PC-9 (cell line): ENCODE data around the gene LRP1B. TPM values are rescaled to one million over a fixed set of nuclear protein-coding genes. Genes with fewer than 3 reads are reported as not detected.

Experiments
- BruUV-seq: library from RNA; stranded (reverse); fragments of 400-500 nt; replicated peaks from 2 replicates; lab custom pipeline; 2021; lab: Mats Ljungman, UMichigan
- CTCF ChIA-PET: fragments of 300-600 bp; sonication (Branson Sonifier 250); formaldehyde crosslinking; loops from one replicate; lab custom pipeline; 2022; ENCODE audit warnings: antibody characterized with exemption; lab: Charles Lee
- POLR2A ChIA-PET: fragments of 300-600 bp; sonication (Branson Sonifier 250); formaldehyde crosslinking; loops from one replicate; lab custom pipeline; 2022; ENCODE audit warnings: antibody characterized with exemption; ENCODE audit not compliant: unreplicated experiment; lab: Charles Lee
- DNase-seq, 2 experiments: peaks; one replicate each; pipeline versions ENCODE4 v3.0.0 to v3.0.0-alpha.2; 2015 to 2022; ENCODE audit warnings: mixed read lengths in 1 of 2
- H2AFZ ChIP-seq: fragments of 200-600 bp; sonication (generic); 2 replicates; pipeline ENCODE4 v1.8.1; 2017; ENCODE audit warnings: antibody characterized with exemption
- H3F3A ChIP-seq: fragments of 200-600 bp; sonication (generic); 2 replicates; pipeline ENCODE4 v1.8.1; 2017; ENCODE audit warnings: antibody characterized with exemption, mild to moderate bottlenecking, low read depth; ENCODE audit not compliant: insufficient read depth
- H3K27ac ChIP-seq: fragments of 200-600 bp; sonication (generic); 2 replicates; pipeline ENCODE4 v1.6.1; 2016; ENCODE audit warnings: mixed run types
- H3K27me3 ChIP-seq: fragments of 200-600 bp; sonication (generic); 2 replicates; pipeline ENCODE4 v1.6.1; 2016; ENCODE audit warnings: low read depth, mixed run types; ENCODE audit not compliant: insufficient read depth
- H3K36me3 ChIP-seq: fragments of 200-600 bp; sonication (generic); 2 replicates; pipeline ENCODE4 v1.6.1; 2016; ENCODE audit warnings: low read depth, mixed run types
- H3K4me1 ChIP-seq: fragments of 200-600 bp; sonication (generic); replicated peaks from 2 replicates; pipeline ENCODE4 v1.6.1; 2016; ENCODE audit warnings: mixed run types; ENCODE audit not compliant: insufficient read depth
- H3K4me2 ChIP-seq: fragments of 200-600 bp; sonication (generic); 2 replicates; pipeline ENCODE4 v1.6.1; 2017; ENCODE audit warnings: mixed run types
- H3K4me3 ChIP-seq: fragments of 200-600 bp; sonication (generic); 2 replicates; pipeline ENCODE4 v1.6.1; 2016; ENCODE audit warnings: mixed run types
- H3K79me2 ChIP-seq: fragments of 200-600 bp; sonication (generic); 2 replicates; pipeline ENCODE4 v1.6.1; 2017; ENCODE audit warnings: low read depth, mixed run types
- H3K9me2 ChIP-seq: fragments of 200-600 bp; sonication (generic); 2 replicates; pipeline ENCODE4 v1.8.1; 2017; ENCODE audit warnings: mild to moderate bottlenecking; ENCODE audit not compliant: insufficient read depth
- H3K9me3 ChIP-seq: fragments of 200-600 bp; sonication (generic); 2 replicates; pipeline ENCODE4 v1.8.1; 2016; ENCODE audit warnings: low read depth; ENCODE audit not compliant: insufficient read depth
- H4K20me1 ChIP-seq: fragments of 200-600 bp; sonication (generic); 2 replicates; pipeline ENCODE4 v1.8.1; 2017; ENCODE audit not compliant: insufficient read depth
- EZH2 ChIP-seq: fragments of 200-600 bp; sonication (generic); IDR thresholded peaks from 2 replicates; pipeline ENCODE4 v1.8.0; 2017; ENCODE audit warnings: antibody characterized with exemption, low read depth
- intact Hi-C: fragments of 100-400 bp; cut with micrococcal nuclease; formaldehyde crosslinking; loops from one replicate; pipeline ENCODE4 v1.10.0; 2022; ENCODE audit not compliant: unreplicated experiment
- total RNA-seq: library from RNA; stranded (reverse); gene quantifications from 2 replicates; pipeline ENCODE4 v1.2.3, GENCODE V29; 2021
- TF ChIP-seq, protein P1 (sequence below): fragments of 200-600 bp; sonication (generic); conservative IDR thresholded peaks from 2 replicates; pipeline ENCODE4 v1.6.1; 2017; ENCODE audit warnings: mixed run types, antibody characterized with exemption, mild to moderate bottlenecking, moderate library complexity

LRP1B gene
- total RNA-seq, 1 experiment from 2014 or later, result 1.7 TPM

DNA sequence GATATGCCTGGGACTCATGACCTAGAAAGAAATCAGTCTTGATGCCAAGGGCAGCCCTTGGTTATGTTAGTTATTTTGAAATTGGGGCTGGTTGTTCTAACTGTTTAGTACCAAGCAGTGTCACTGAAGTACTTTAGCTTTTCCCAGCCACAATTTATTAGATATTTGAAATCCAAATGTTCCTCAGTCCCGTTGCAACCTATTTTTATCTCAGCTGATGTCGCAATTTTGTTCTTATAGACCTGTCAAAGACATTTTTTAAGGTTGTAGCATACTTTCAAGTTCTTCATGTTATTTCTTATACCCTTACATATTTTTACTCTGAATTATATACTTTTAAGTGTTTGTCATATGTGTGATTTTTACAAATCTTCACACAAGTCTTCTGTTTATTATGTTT is 100.1 kb downstream of the LRP1B start:
- no peak overlapping the region for H3K4me2 ChIP-seq
- ChIA-PET CTCF (no interaction called here), POLR2A (no interaction called here)
- no peak for TF ChIP-seq EZH2
- TF ChIP-seq, protein P1, sequence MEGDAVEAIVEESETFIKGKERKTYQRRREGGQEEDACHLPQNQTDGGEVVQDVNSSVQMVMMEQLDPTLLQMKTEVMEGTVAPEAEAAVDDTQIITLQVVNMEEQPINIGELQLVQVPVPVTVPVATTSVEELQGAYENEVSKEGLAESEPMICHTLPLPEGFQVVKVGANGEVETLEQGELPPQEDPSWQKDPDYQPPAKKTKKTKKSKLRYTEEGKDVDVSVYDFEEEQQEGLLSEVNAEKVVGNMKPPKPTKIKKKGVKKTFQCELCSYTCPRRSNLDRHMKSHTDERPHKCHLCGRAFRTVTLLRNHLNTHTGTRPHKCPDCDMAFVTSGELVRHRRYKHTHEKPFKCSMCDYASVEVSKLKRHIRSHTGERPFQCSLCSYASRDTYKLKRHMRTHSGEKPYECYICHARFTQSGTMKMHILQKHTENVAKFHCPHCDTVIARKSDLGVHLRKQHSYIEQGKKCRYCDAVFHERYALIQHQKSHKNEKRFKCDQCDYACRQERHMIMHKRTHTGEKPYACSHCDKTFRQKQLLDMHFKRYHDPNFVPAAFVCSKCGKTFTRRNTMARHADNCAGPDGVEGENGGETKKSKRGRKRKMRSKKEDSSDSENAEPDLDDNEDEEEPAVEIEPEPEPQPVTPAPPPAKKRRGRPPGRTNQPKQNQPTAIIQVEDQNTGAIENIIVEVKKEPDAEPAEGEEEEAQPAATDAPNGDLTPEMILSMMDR, result no peak
- no peaks in the 10 kb centered on the region for H3K9me3 ChIP-seq
- no peaks in the 10 kb centered on the region for H3K9me2 ChIP-seq
- H2AFZ ChIP-seq, result no peak overlapping the region
- DNase-seq, result no peak
- intact Hi-C loops, result no loop called here
- H3F3A ChIP-seq, result no peaks in the 10 kb centered on the region
- no peaks in the 10 kb centered on the region for H3K36me3 ChIP-seq
- H3K4me1 ChIP-seq, result no peaks in the 10 kb centered on the region
- BruUV-seq, result no TSS peak
- no peaks in the 10 kb centered on the region for H4K20me1 ChIP-seq
- no peaks in the 10 kb centered on the region for H3K79me2 ChIP-seq
- H3K27ac ChIP-seq, result no peak overlapping the region
- no peak overlapping the region for H3K4me3 ChIP-seq
- no peaks in the 10 kb centered on the region for H3K27me3 ChIP-seq

DNA sequence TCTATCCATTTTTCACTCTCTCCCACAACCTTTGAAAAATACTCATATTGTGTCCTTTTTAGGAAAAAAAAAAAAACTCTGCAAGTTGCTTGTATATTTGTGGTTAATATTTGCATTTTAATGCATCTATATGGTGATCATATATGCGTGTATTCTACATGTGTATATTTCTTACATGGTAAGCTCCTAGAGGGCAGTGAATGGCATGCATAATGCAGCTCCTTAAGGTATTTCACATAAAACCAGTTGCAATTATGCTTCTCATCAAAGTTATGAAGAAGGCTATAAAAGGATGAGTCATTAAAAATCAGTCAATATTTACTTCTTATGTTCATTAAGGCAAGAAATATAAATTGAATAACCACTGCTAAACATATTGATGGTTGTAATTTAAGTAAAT is 100.8 kb downstream of the LRP1B start:
- CTCF ChIA-PET, result no interaction called here
- BruUV-seq, result no TSS peak

DNA sequence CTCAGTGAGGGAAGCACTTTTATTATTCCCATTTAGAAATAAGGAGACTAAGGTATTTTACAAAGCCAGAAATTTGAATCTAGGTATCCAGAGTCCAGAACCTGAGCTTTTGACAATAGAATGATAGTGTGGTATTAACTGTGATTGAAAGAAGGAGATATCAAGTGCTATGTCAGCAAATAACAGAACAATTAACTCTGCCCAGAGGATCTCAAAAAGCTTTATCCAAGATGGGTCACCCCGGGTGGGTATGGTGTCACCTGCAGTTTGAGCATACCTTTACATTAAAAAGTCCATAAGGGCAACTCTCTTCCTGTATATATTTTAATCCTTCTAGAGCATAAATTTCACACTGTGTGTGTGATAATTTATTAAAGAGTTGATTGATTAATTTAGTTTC is 105.4 kb downstream of the LRP1B start:
- no TSS peak for BruUV-seq
- Histone ChIP-seq H3K9me3 (no peaks in the 10 kb centered on the region), H3K27ac (no peak overlapping the region), H3K79me2 (no peaks in the 10 kb centered on the region), H3F3A (no peaks in the 10 kb centered on the region), H3K27me3 (no peaks in the 10 kb centered on the region), H3K4me3 (no peak overlapping the region), H3K9me2 (no peaks in the 10 kb centered on the region), H3K4me2 (no peak overlapping the region), H3K4me1 (no peaks in the 10 kb centered on the region), H4K20me1 (no peaks in the 10 kb centered on the region), H3K36me3 (no peaks in the 10 kb centered on the region), H2AFZ (no peak overlapping the region)
- intact Hi-C loops, result no loop called here
- no peak for DNase-seq
- CTCF ChIA-PET, result no interaction called here
- TF ChIP-seq EZH2, result no peak
- TF ChIP-seq, protein P1, result no peak
- POLR2A ChIA-PET, result interaction anchor here (0.6 kb wide), 1 partner anchor 408 kb away, joined by 3 read pairs; no protein-coding TSS in a partner anchor

More for the DNA sequence above, 100.8 kb downstream of the LRP1B start:
- no peaks in the 10 kb centered on the region for H3K27me3 ChIP-seq
- TF ChIP-seq, protein P1, result no peak
- TF ChIP-seq EZH2, result no peak
- H2AFZ ChIP-seq, result no peak overlapping the region
- DNase-seq, result no peak
- no peak overlapping the region for H3K27ac ChIP-seq
- H4K20me1 ChIP-seq, result no peaks in the 10 kb centered on the region
- intact Hi-C loops, result no loop called here
- no peak overlapping the region for H3K4me2 ChIP-seq
- no peak overlapping the region for H3K4me3 ChIP-seq
- no peaks in the 10 kb centered on the region for H3K79me2 ChIP-seq
- H3F3A ChIP-seq, result no peaks in the 10 kb centered on the region
- H3K36me3 ChIP-seq, result no peaks in the 10 kb centered on the region
- no peaks in the 10 kb centered on the region for H3K9me2 ChIP-seq
- no peaks in the 10 kb centered on the region for H3K4me1 ChIP-seq
- POLR2A ChIA-PET, result no interaction called here
- H3K9me3 ChIP-seq, result no peaks in the 10 kb centered on the region
